Measurements from ENCODE around the gene BID.

The BID gene

GRCh38 chr22:17803609-17804270 is 29.5 kb upstream of the BID start:
- no peak overlapping the region for H3K4me3 ChIP-seq (ENCODE audit: low read depth in 1 of 2, low read length in 1 of 2)
- no peaks in the 10 kb centered on the region for H3K4me1 ChIP-seq (ENCODE audit: control insufficient read depth in 1 of 2, insufficient read depth in 1 of 2, low read depth in 1 of 2, low read length in 1 of 2)
- TF ChIP-seq CTCF (IDR thresholded peaks at IDR 0.05), result no peak
- no peaks in the 10 kb centered on the region for H3K36me3 ChIP-seq
- no peaks in the 10 kb centered on the region for H3K9me3 ChIP-seq
- no peak overlapping the region for H3K27ac ChIP-seq
- no peaks in the 10 kb centered on the region for H3K27me3 ChIP-seq

GRCh38 chr22:17802822-17803221 is 28.6 kb upstream of the BID start:
- Histone ChIP-seq H3K9me3 (no peaks in the 10 kb centered on the region), H3K27ac (no peak overlapping the region)

GRCh38 chr22:17802411-17802810 is 28.1 kb upstream of the BID start:
- Histone ChIP-seq H3K9me3 (no peaks in the 10 kb centered on the region), H3K4me1 (ENCODE audit: control insufficient read depth in 1 of 2, insufficient read depth in 1 of 2, low read depth in 1 of 2, low read length in 1 of 2) (no peaks in the 10 kb centered on the region), H3K36me3 (no peaks in the 10 kb centered on the region), H3K4me3 (ENCODE audit: low read depth in 1 of 2, low read length in 1 of 2) (no peak overlapping the region), H3K27ac (no peak overlapping the region), H3K27me3 (no peaks in the 10 kb centered on the region)
- no peak for TF ChIP-seq CTCF (IDR thresholded peaks at IDR 0.05)

More at GRCh38 chr22:17802822-17803221, 28.6 kb upstream of the BID start:
- Histone ChIP-seq H3K4me3 (ENCODE audit: low read depth in 1 of 2, low read length in 1 of 2) (no peak overlapping the region), H3K36me3 (no peaks in the 10 kb centered on the region), H3K27me3 (no peaks in the 10 kb centered on the region), H3K4me1 (ENCODE audit: control insufficient read depth in 1 of 2, insufficient read depth in 1 of 2, low read depth in 1 of 2, low read length in 1 of 2) (no peaks in the 10 kb centered on the region)
- no peak for TF ChIP-seq CTCF (IDR thresholded peaks at IDR 0.05)

- H3K4me1 ChIP-seq (ENCODE audit: control insufficient read depth in 1 of 2, insufficient read depth in 1 of 2, low read depth in 1 of 2, low read length in 1 of 2), result no peaks in the 10 kb centered on the region
- no peak overlapping the region for H3K4me3 ChIP-seq (ENCODE audit: low read depth in 1 of 2, low read length in 1 of 2)
- no peaks in the 10 kb centered on the region for H3K9me3 ChIP-seq
- H3K27me3 ChIP-seq, result no peaks in the 10 kb centered on the region
- no peaks in the 10 kb centered on the region for H3K36me3 ChIP-seq
- no peak overlapping the region for H3K27ac ChIP-seq
- no peak for TF ChIP-seq CTCF (IDR thresholded peaks at IDR 0.05)
These were observed 23.7 kb upstream of the BID start for GRCh38 chr22:17797721-17798559.

GRCh38 chr22:17796695-17797094 is 22.4 kb upstream of the BID start:
- no peak overlapping the region for H3K27ac ChIP-seq
- H3K27me3 ChIP-seq, result no peaks in the 10 kb centered on the region
- no peaks in the 10 kb centered on the region for H3K4me1 ChIP-seq (ENCODE audit: control insufficient read depth in 1 of 2, insufficient read depth in 1 of 2, low read depth in 1 of 2, low read length in 1 of 2)
- no peaks in the 10 kb centered on the region for H3K9me3 ChIP-seq
- no peak overlapping the region for H3K4me3 ChIP-seq (ENCODE audit: low read depth in 1 of 2, low read length in 1 of 2)
- H3K36me3 ChIP-seq, result no peaks in the 10 kb centered on the region
- no peak for TF ChIP-seq CTCF (IDR thresholded peaks at IDR 0.05)

Data from neutrophil (primary cell).